Measurements from ENCODE around the gene DCBLD2. TPM values are rescaled to one million over a fixed set of nuclear protein-coding genes. Genes with fewer than 3 reads are reported as not detected.

Gene DCBLD2
- total RNA-seq, 1 experiment from 2014 or later: 48.0 TPM

- Histone ChIP-seq H2AK5ac (ENCODE audit: insufficient read length, low read length) (no peak overlapping the region), H3K9ac (ENCODE audit: extremely low read depth, insufficient read length, low read length) (no peak overlapping the region), H3K79me1 (ENCODE audit: insufficient read depth, low read depth, low read length, poor library complexity, severe bottlenecking) (no peaks in the 10 kb centered on the region), H3T11ph (ENCODE audit: low read length) (no peak overlapping the region), H2BK120ac (ENCODE audit: low read depth, low read length, poor library complexity, severe bottlenecking) (no peak overlapping the region), H3K56ac (ENCODE audit: insufficient read length, low read depth, low read length) (no peak overlapping the region), H3K79me2 (ENCODE audit: insufficient read depth, low read length) (no peaks in the 10 kb centered on the region), H2BK20ac (ENCODE audit: low read depth, low read length, poor library complexity, severe bottlenecking) (no peak overlapping the region), H3K4me2 (ENCODE audit: insufficient read depth, insufficient read length, low read length) (no peak overlapping the region), H3K23me2 (ENCODE audit: insufficient read length, low read depth, low read length, poor library complexity, severe bottlenecking) (no peaks in the 10 kb centered on the region), H3K14ac (ENCODE audit: insufficient read depth, low read length) (no peak overlapping the region), H3K27ac (ENCODE audit: insufficient read length, low read depth, low read length) (no peak overlapping the region), H3K23ac (ENCODE audit: insufficient read length, low read depth, low read length) (no peak overlapping the region), H4K5ac (ENCODE audit: insufficient read length, low read depth, low read length) (no peak overlapping the region), H3K9me3 (ENCODE audit: control insufficient read depth, low read depth, low read length) (no peaks in the 10 kb centered on the region), H4K91ac (ENCODE audit: insufficient read length, low read depth, low read length) (no peak overlapping the region), H3K18ac (ENCODE audit: insufficient read length, low read depth, low read length) (no peak overlapping the region), H4K8ac (replicated peaks; ENCODE audit: insufficient read length, low read depth, low read length) (no peak overlapping the region), H2BK15ac (ENCODE audit: low read depth, low read length) (no peak overlapping the region), H3K4ac (ENCODE audit: low read depth, low read length) (no peak overlapping the region), H4K20me1 (ENCODE audit: control insufficient read depth, insufficient read depth, insufficient read length) (no peaks in the 10 kb centered on the region), H2BK12ac (ENCODE audit: insufficient read length, low read depth, low read length) (no peak overlapping the region), H2BK5ac (ENCODE audit: insufficient read length, low read length) (no peak overlapping the region), H3K4me1 (ENCODE audit: insufficient read depth, low read length) (no peaks in the 10 kb centered on the region), H3K27me3 (ENCODE audit: insufficient read depth, low read length) (no peaks in the 10 kb centered on the region), H2AFZ (ENCODE audit: low read length) (no peak overlapping the region)
- H3K36me3 Mint-ChIP-seq (ENCODE audit: insufficient read depth in 1 of 3, low read depth in 3 of 3): no peaks in the 10 kb centered on the region; a peak in 2 of 7 replicates
- H3K4me3 Mint-ChIP-seq: no peak overlapping the region
- DNase-seq: no peak
- no peak overlapping the region for H3K27ac Mint-ChIP-seq
- H3K27me3 Mint-ChIP-seq (ENCODE audit: low read depth): no peaks in the 10 kb centered on the region
- no peaks in the 10 kb centered on the region for H3K4me1 Mint-ChIP-seq
- H3K9me3 Mint-ChIP-seq: no peaks in the 10 kb centered on the region
- no CpG with 5 or more reads among the region's 5 CpGs for WGBS (ENCODE audit: extremely low coverage, insufficient read length, low lambda C conversion rate)
- no peak for TF ChIP-seq CTCF (conservative IDR thresholded peaks at IDR 0.05)
Observed at GRCh38 chr3:98784042-98784441, 117.5 kb downstream of the DCBLD2 start.
